Immature natural killer cell (primary cell): ENCODE results near the gene TRERF1. TPM values are rescaled to one million over a fixed set of nuclear protein-coding genes. Genes with fewer than 3 reads are reported as not detected.
"Not testable (repeated sequence)": the region's sequence is repeated elsewhere in the genome, so short reads cannot be mapped to it uniquely, and the experiment has no call there.

Experiments used
- DNase-seq, 3 donors: peaks; one replicate each; pipeline ENCODE4 v3.0.0; 2022; ENCODE audit warnings: mixed read lengths in 1 of 3
- H3K27ac Mint-ChIP-seq, 6 donors: one replicate each; pipeline ENCODE4 v1.8.0; 2020; ENCODE audit warnings: mixed read lengths in 6 of 6, mild to moderate bottlenecking in 5 of 6, inconsistent platforms in 4 of 6, moderate library complexity in 3 of 6
- H3K27me3 Mint-ChIP-seq, 3 donors: one replicate each; pipeline ENCODE4 v1.8.0; 2020 to 2021; ENCODE audit warnings: low read depth in 3 of 3, mild to moderate bottlenecking in 3 of 3, mixed read lengths in 3 of 3, moderate library complexity in 3 of 3, inconsistent platforms in 1 of 3
- H3K36me3 Mint-ChIP-seq, 3 donors: one replicate each; pipeline ENCODE4 v1.8.0; 2020; ENCODE audit warnings: mixed read lengths in 3 of 3, inconsistent platforms in 2 of 3, mild to moderate bottlenecking in 2 of 3
- H3K4me1 Mint-ChIP-seq, 2 donors: one replicate each; pipeline ENCODE4 v1.8.0; 2020; ENCODE audit warnings: inconsistent platforms in 2 of 2, mild to moderate bottlenecking in 2 of 2, mixed read lengths in 2 of 2, moderate library complexity in 1 of 2
- H3K4me3 Mint-ChIP-seq, 5 donors: one replicate each; pipeline ENCODE4 v1.8.0; 2020; ENCODE audit warnings: mild to moderate bottlenecking in 5 of 5, mixed read lengths in 5 of 5, inconsistent platforms in 3 of 5, moderate library complexity in 3 of 5
- H3K9me3 Mint-ChIP-seq, 6 donors: one replicate each; pipeline ENCODE4 v1.8.0; 2020; ENCODE audit warnings: mild to moderate bottlenecking in 6 of 6, mixed read lengths in 6 of 6, inconsistent platforms in 4 of 6, moderate library complexity in 3 of 6
- polyA plus RNA-seq, 3 donors: library from polyadenylated mRNA; unstranded; fragments of 300-500 nt; fragmentation: Illumina TruSeq; gene quantifications; one replicate each; pipeline ENCODE4 v1.2.3, GENCODE V29; 2021

TRERF1 gene
- polyA plus RNA-seq, 3 donors from 2014 or later = 1.5 to 8.8 (median 2.1) TPM

DNA sequence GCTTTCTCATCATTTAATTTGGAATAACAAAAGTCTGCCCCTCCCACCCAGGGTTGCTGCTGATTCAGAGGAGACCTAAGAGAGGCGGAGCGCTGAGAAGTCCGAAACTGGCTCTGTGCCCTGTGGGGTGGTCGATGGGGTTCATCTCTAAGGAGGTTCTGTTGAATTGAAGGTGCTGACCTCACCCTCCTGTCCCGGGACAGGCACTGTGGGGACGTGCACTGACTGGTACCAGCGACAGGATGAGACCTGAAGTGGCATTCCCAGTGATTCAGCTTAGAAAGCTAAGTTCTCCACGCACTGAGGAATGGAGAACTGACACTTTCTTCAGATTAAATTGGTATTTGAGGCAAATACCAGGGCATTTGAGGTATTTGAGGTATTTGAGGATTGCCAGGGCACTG, 258.2 kb downstream of the TRERF1 start:
- no peaks in the 10 kb centered on the region for H3K4me1 Mint-ChIP-seq
- no peaks in the 10 kb centered on the region for H3K27me3 Mint-ChIP-seq
- H3K9me3 Mint-ChIP-seq = no peaks in the 10 kb centered on the region
- DNase-seq = no peak
- H3K4me3 Mint-ChIP-seq = no peak overlapping the region
- no peak overlapping the region for H3K27ac Mint-ChIP-seq
- H3K36me3 Mint-ChIP-seq = peaks cover 0 to 16% (median 7%) of the 10 kb centered on the region in 3 donors

DNA sequence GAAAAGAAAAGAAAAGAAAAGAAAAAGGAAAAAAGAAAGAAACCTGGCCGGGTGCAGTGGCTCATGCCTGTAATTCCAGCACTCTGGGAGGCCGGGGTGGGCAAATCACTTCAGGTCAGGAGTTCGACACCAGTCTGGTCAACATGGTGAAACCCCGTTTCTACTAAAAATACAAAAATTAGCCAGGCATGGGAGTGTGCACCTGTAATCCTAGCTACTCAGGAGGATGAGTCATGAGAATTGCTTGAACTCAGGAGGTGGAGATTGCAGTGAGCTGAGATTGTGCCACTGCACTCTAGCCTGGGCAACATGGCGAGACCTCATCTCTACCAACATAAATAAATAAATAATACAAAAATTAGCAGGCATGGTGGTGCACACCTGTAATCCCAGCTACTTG, 259.3 kb downstream of the TRERF1 start:
- H3K36me3 Mint-ChIP-seq = peaks cover 0 to 19% (median 7%) of the 10 kb centered on the region in 3 donors
- DNase-seq, H3K27me3 Mint-ChIP-seq, H3K4me3 Mint-ChIP-seq, H3K27ac Mint-ChIP-seq, H3K4me1 Mint-ChIP-seq, H3K9me3 Mint-ChIP-seq: not testable (repeated sequence)

DNA sequence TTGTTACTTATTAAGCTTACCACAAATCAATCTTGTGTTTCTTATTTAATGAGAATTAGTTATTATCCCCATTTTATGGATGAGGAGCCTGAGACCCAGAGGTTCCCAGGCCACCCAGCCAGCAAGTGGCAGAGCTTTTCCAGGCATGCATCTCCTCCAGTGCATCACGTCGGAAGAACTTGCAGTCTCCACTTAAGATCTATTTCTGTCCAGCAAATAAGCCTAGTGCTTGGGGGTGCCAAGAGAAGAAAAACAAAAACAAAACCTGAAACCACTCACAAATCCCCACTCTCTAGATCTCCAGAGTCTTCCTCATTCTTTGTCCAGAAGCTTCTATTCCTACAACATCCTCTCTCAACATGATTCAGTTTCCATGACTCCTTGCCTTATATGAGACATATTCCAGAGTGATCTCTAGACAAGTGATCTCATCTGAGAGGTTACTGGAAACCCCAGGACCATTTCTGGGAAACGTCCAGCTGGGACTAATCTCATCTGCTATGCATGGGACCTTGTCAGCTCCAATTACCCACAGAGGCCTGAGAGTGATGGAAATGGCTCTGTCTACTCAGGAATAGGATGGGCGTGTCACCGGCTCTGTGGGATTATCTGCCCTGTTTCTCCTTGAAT, 261.1 kb downstream of the TRERF1 start:
- no peak for DNase-seq
- H3K9me3 Mint-ChIP-seq = no peaks in the 10 kb centered on the region
- H3K27ac Mint-ChIP-seq = no peak overlapping the region
- H3K4me1 Mint-ChIP-seq = no peaks in the 10 kb centered on the region
- H3K27me3 Mint-ChIP-seq = no peaks in the 10 kb centered on the region
- peaks cover 0 to 19% (median 7%) of the 10 kb centered on the region in 3 donors for H3K36me3 Mint-ChIP-seq
- no peak overlapping the region for H3K4me3 Mint-ChIP-seq

DNA sequence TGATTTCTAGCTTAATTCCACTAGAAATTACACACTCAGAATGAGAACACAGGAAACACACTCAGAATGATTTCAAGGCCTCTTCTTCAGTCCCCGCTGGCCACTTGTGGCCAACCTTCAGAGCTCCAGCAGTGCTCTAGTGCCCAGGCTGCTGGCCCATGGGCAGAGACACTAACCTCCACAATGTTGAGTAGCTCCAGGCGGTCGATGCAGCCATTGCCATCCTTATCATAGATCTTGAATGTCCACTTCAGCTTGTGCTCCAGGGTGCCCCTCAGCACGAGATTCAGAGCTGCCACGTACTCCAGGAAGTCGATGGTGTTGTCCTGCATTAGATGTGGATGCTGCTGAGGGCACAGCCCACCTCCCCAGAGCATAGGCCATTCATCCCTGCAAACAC, 263.3 kb downstream of the TRERF1 start:
- no peak for DNase-seq
- Mint-ChIP-seq H3K4me3 (no peak overlapping the region), H3K27me3 (peaks cover 0 to 5% (median 0%) of the 10 kb centered on the region in 3 donors), H3K4me1 (no peaks in the 10 kb centered on the region), H3K36me3 (peaks cover 4 to 18% (median 4%) of the 10 kb centered on the region in 3 donors), H3K9me3 (no peaks in the 10 kb centered on the region), H3K27ac (no peak overlapping the region)

DNA sequence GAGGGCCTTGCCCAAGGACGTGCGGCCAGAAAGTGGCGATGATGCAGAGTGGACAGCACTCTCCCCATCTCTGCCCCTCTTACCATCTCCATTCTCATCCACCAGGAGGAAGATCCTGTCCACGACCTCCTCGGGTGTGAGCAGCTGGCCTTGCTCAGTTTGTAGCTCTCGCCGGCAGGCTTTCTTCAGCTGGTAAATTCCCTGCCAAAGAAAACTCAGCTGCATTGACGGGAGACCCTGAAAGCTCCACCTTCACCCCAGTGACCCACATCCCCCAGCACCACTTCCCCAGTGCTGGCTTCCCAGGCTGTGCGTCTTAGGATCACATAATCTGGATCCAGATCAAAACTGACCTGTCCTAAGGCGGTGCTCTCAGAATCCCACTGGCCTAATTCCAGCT, 266.1 kb downstream of the TRERF1 start:
- H3K27ac Mint-ChIP-seq = no peak overlapping the region
- no peaks in the 10 kb centered on the region for H3K4me1 Mint-ChIP-seq
- peaks cover 4 to 12% (median 4%) of the 10 kb centered on the region in 3 donors for H3K36me3 Mint-ChIP-seq
- H3K4me3 Mint-ChIP-seq = no peak overlapping the region
- H3K9me3 Mint-ChIP-seq = no peaks in the 10 kb centered on the region
- peaks cover 0 to 7% (median 0%) of the 10 kb centered on the region in 3 donors for H3K27me3 Mint-ChIP-seq
- no peak for DNase-seq

DNA sequence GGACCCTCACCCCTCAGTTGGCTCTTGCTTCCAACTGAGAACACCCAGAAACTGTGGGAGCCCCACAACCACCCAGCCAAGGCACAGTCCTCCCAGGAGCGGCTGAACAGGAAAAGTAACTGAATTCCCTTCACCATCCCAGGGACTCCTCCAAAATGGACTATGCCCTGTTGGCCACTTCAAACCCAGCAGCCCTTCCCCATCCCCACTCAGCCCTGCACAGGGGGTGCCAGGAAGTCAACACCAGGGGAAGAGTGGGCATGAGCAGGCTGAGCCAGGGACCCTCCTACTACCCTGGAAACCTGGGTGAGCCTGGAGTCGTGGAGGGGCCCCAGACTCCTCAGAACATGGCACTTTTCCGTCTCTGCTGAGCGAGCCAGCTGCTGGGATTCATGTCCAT, 267.3 kb downstream of the TRERF1 start:
- Mint-ChIP-seq H3K27ac (no peak overlapping the region), H3K4me3 (no peak overlapping the region), H3K9me3 (no peaks in the 10 kb centered on the region), H3K4me1 (no peaks in the 10 kb centered on the region), H3K36me3 (peaks cover 4 to 12% (median 4%) of the 10 kb centered on the region in 3 donors), H3K27me3 (peaks cover 0 to 7% (median 0%) of the 10 kb centered on the region in 3 donors)
- DNase-seq = no peak

DNA sequence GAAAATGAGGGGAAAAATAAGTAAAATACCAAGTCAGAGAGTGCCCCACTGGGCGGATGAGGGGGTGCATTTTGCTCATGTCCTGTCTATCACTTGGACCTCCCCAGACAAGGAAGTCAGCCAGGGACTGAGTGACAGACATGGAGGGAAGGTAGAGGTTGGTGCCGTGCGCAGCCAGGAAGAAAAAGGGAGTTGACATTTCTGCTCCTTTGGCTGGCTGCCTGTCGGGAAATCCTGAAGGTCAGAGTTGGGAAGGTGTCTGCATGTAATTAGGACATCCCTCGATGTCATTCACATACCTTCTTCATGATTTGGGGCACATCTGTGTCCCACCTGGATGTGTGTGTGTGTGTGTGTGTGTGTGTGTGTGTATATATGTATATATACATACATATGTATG, 269.6 kb downstream of the TRERF1 start:
- H3K9me3 Mint-ChIP-seq = no peaks in the 10 kb centered on the region
- H3K36me3 Mint-ChIP-seq = peaks cover 4% of the 10 kb centered on the region in 3 donors
- DNase-seq = no peak
- H3K27ac Mint-ChIP-seq = no peak overlapping the region
- no peak overlapping the region for H3K4me3 Mint-ChIP-seq
- no peaks in the 10 kb centered on the region for H3K4me1 Mint-ChIP-seq
- peaks cover 0 to 12% (median 2%) of the 10 kb centered on the region in 3 donors for H3K27me3 Mint-ChIP-seq

DNA sequence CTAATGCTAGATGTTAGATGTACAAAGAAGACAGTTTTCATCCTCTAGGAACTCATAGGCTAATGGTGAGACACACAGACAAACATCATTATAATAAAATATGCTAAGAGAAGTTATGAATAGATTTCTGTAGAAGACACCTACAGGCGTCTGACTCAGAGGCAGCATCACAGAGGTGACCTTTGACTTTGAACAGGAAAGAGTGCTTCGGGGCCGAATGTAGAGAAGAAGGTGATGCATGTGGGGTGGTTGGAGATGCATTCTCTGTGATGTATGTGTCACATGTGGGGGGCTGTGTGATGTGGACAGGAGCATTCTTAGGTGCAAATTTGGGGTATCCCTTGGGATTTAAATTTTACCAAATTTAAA, 271.8 kb downstream of the TRERF1 start:
- no peaks in the 10 kb centered on the region for H3K36me3 Mint-ChIP-seq
- H3K27ac Mint-ChIP-seq = no peak overlapping the region
- DNase-seq = no peak
- no peaks in the 10 kb centered on the region for H3K9me3 Mint-ChIP-seq
- H3K4me3 Mint-ChIP-seq = no peak overlapping the region
- H3K4me1 Mint-ChIP-seq = no peaks in the 10 kb centered on the region
- H3K27me3 Mint-ChIP-seq = peaks cover 0 to 12% (median 2%) of the 10 kb centered on the region in 3 donors

DNA sequence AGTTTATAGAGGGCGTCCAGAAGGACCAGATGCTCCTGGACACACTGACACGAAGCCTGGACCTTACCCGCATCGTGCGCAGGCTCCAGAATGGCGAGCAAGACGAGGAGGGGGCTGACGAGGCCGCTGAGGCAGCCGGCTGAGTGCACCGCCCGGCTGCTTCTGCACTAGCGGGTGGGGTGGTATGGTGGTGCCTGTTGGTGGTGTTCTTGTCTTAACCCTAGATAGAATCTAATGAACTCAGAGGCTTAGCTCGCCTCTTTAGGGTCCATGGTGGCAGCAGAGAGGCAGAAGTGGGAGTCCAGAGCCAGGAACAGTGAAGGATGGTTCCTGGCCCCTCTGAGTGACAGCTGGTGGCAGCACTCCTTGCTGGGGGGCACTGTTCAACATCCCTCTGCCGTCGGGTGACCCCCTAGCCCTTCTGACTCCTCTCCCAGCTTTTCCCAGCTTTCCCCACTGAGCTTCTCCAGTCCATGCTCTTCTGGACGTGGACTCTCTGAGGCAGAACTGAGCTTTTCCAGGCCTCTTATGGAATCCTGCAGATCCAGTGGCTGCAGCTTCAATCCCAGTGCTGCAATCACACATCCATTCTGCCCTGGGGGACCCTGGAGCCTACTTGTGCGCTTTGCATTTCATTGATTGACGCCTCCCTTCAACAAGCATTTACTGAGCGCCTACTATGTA, 272.3 kb downstream of the TRERF1 start:
- Mint-ChIP-seq H3K36me3 (no peaks in the 10 kb centered on the region), H3K4me3 (no peak overlapping the region), H3K9me3 (no peaks in the 10 kb centered on the region), H3K27ac (no peak overlapping the region), H3K4me1 (no peaks in the 10 kb centered on the region), H3K27me3 (peaks cover 0 to 12% (median 2%) of the 10 kb centered on the region in 3 donors)
- DNase-seq = no peak

DNA sequence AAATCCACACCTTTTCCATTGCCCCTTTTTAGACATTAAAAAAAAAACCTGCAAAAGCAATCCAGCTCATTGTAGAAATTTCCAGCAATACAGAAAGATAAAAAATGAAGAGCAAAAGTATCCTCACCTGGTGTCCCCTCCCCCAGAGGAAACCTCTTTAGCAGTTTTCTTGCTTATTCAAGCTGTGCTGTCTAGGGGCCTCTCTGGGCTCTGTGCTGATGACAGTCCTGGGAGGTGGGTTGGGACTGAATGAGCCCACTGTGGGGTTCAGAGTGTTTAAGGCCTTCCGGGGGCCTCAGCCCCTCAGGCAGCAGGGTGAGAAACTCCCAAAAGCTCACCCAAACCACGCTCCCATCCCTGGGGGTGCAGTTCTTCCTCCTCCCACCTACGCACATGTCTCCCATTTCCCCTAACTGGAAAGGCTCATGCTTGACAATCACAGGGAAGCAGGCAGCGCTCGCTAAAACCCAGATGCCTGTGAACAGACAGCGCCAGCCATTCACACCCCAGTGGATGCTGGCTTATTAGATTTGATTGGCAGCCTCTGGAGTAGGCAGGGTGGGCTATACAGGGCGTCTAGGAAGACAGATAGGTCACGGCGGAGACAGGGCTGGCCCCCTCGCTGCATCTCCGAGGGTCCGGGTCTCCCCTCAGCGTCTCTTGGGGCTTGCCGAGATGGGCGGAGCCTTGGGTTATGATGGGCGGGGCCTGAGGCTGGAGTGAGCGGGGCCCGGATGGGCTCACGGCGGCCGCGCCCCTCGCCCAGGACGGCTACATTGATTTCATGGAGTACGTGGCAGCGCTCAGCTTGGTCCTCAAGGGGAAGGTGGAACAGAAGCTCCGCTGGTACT, 274.0 kb downstream of the TRERF1 start:
- no peak overlapping the region for H3K4me3 Mint-ChIP-seq

DNA sequence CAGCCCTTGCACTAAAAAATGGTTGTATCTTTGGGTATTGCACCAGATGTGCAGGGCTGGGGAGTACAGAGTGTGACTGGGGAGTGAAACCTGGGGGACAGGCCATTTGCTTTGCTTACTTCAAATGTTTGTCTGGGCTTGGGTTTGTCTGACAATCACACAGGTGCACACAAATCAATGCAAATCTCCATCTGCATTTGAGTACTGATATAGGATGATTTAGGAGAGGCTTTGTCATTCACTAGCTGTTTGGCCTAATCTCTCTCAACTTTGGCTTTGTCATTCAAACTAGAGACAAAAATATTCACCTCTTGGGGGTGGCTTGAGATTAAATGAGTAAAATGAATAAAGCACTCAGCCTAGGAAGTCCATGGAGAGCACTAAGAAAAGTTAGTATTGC, 274.7 kb downstream of the TRERF1 start:
- H3K4me3 Mint-ChIP-seq = no peak overlapping the region
- no peak for DNase-seq
- no peak overlapping the region for H3K27ac Mint-ChIP-seq
- no peaks in the 10 kb centered on the region for H3K4me1 Mint-ChIP-seq
- H3K9me3 Mint-ChIP-seq = no peaks in the 10 kb centered on the region
- H3K27me3 Mint-ChIP-seq = peaks cover 0 to 12% (median 4%) of the 10 kb centered on the region in 3 donors
- no peaks in the 10 kb centered on the region for H3K36me3 Mint-ChIP-seq

More for the DNA sequence above, 274.0 kb downstream of the TRERF1 start:
- Mint-ChIP-seq H3K36me3 (no peaks in the 10 kb centered on the region), H3K4me1 (no peaks in the 10 kb centered on the region), H3K27ac (no peak overlapping the region), H3K27me3 (peaks cover 0 to 10% (median 2%) of the 10 kb centered on the region in 3 donors), H3K9me3 (no peaks in the 10 kb centered on the region)
- DNase-seq = no peak

DNA sequence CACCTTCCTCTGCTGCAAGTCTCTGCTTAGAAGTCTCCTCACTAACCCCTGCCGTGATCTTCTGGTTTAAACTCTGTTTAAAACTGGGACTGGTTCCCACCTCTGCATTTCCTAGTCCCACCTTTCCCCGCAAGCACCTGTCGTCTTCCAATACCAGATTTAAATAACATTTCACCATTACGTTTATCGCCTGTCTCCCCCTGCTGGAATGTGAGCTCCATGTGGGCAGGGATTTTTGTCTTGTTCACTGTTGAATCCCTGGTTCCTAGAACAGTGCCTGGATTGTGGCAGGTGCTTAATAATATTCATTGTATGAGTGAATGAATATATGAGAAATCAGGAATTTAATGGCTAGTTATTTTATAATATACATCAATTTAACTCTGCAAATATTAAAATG, 275.9 kb downstream of the TRERF1 start:
- no peaks in the 10 kb centered on the region for H3K36me3 Mint-ChIP-seq
- H3K27me3 Mint-ChIP-seq = peaks cover 0 to 10% (median 4%) of the 10 kb centered on the region in 3 donors
- no peaks in the 10 kb centered on the region for H3K9me3 Mint-ChIP-seq
- H3K4me1 Mint-ChIP-seq = no peaks in the 10 kb centered on the region
- no peak for DNase-seq
- H3K4me3 Mint-ChIP-seq = no peak overlapping the region
- no peak overlapping the region for H3K27ac Mint-ChIP-seq
